Heart right ventricle (tissue), 16 donors: Measurements from ENCODE around the gene MUSK. TPM values are rescaled to one million over a fixed set of nuclear protein-coding genes. Genes with fewer than 3 reads are reported as not detected.

ENCODE experiments used
- ATAC-seq, 8 donors: fragments of 200-7000 bp; cut with Tn5 transposase; one replicate each; pipeline ENCODE4 v1.9.1; 2020; ENCODE audit warnings: mild to moderate bottlenecking in 8 of 8, moderate library complexity in 8 of 8, moderate number of reproducible peaks in 1 of 8
- DNase-seq, 2 donors: peaks; one replicate each; pipeline ENCODE4 v3.0.0-alpha.2; 2020
- H3K27ac ChIP-seq, 10 donors: fragments of 200-600 bp; sonication (generic) in 2 of 10; one replicate each; pipeline versions ENCODE4 v1.5.0 to v1.8.0; 2020 to 2022; ENCODE audit warnings: mild to moderate bottlenecking in 3 of 10
- H3K27me3 ChIP-seq, 7 donors: fragments of 200-600 bp; one replicate each; pipeline ENCODE4 v1.8.0; 2021 to 2022; ENCODE audit warnings: mild to moderate bottlenecking in 2 of 7
- H3K36me3 ChIP-seq, 9 donors: fragments of 200-600 bp; sonication (generic) in 1 of 9; one replicate each; pipeline versions ENCODE4 v1.5.0 to v1.8.0; 2020 to 2022; ENCODE audit warnings: mild to moderate bottlenecking in 2 of 9
- H3K4me1 ChIP-seq, 9 donors: fragments of 200-600 bp; sonication (generic) in 1 of 9; one replicate each; pipeline versions ENCODE4 v1.5.0 to v1.8.0; 2020 to 2022; ENCODE audit warnings: mild to moderate bottlenecking in 4 of 9
- H3K4me3 ChIP-seq, 10 donors: fragments of 200-600 bp; sonication (generic) in 2 of 10; one replicate each; pipeline versions ENCODE4 v1.5.0 to v1.8.0; 2020 to 2022; ENCODE audit warnings: mild to moderate bottlenecking in 7 of 10, moderate library complexity in 2 of 10
- H3K9me3 ChIP-seq, 11 donors: fragments of 200-600 bp in 10 of 11; sonication (generic) in 2 of 11; one replicate each; pipeline versions ENCODE4 v1.5.0 to v1.8.0; 2013 to 2022; ENCODE audit warnings: mild to moderate bottlenecking in 2 of 11, control low read depth in 1 of 11, moderate library complexity in 1 of 11
- WGBS, 2 donors: extraction: QIAGEN DNeasy Blood & Tissue Kit; methylation state at CpG; one replicate each; pipeline ENCODE4 v1.1.7; 2013; ENCODE audit warnings: inconsistent platforms in 1 of 2; 5-methylcytosine and 5-hydroxymethylcytosine counted together
- intact Hi-C, 10 donors: fragments of 100-400 bp; cut with DNase I; formaldehyde crosslinking; loops; one replicate each; pipeline versions ENCODE4 v1.11.1 to v1.14.2; 2022
- polyA plus RNA-seq, 2 donors: library from polyadenylated mRNA; stranded (reverse); fragments of 200-250 nt; gene quantifications; one replicate each; pipeline ENCODE4 v1.2.3, GENCODE V29; 2013
- total RNA-seq, 10 donors: library from RNA; stranded (reverse); fragmentation: NEBNext Ultra II Directional in 3 of 10; extraction: Animal tissue kit (Norgen Biotek cat#: 25700) in 3 of 10; gene quantifications; one replicate each; pipeline versions ENCODE4 v1.2.1 to v1.2.4, GENCODE V29; 2021 to 2023
- TF ChIP-seq, protein P1 (sequence below), 9 donors: fragments of 200-600 bp; sonication (generic) in 2 of 9; IDR thresholded peaks; one replicate each; pipeline versions ENCODE4 v1.5.0 to v1.8.0; 2021 to 2022; ENCODE audit warnings: antibody characterized with exemption in 9 of 9, mild to moderate bottlenecking in 5 of 9, moderate library complexity in 1 of 9
- donor health status: Arrhythmogenic right ventricular cardiomyopathy.
- donor health status: ischemic (EF 13 %, LVEDD 7.1; RV severe dilation, severe dysfunction).
- donor health status: healthy with polysubstance abuse.
- donor health status: DM: no; HTN: yes; CAD: no.
- donor health status: DM: no; HTN: no; CAD: no.
- donor health status: ischemic (EF 25% LVEDD 6.9; RV normal size, moderate dysfunction).
- donor health status: ischemic (EF 25% LVEDD 5.7; RV mildly dilated, moderate dysfunction).
- donor health status: healthy.
- donor health status: DM: yes; HTN: yes; CAD: no.
- donor health status: Ischemic cardiomyopathy.
- donor health status: ischemic (EF 35%, LVEDD 5.7; RV mildly dilated, moderate dysfunction).
- donor health status: nonischemic (EF 11% LVEDD 7.7; RV severe dilation, severe dysfunction).
- donor health status: DM: yes; HTN: yes; CAD: no.
- donor health status: PGD.
- donor health status: ischemic (EF 29% LVEDD 5.4; RV normal size, mild dysfunction).
- donor health status: nonischemic (EF 23%, LVEDD 6.1; RV moderate dilation, normal function).

MUSK gene
- total and polyA plus RNA-seq, 12 donors, result 0.04 to 2.2 (median 1.2) TPM

GRCh38 chr9:110797611-110798010 is 129.0 kb downstream of the MUSK start:
- H3K9me3 ChIP-seq, result no peaks in the 10 kb centered on the region
- TF ChIP-seq, protein P1, sequence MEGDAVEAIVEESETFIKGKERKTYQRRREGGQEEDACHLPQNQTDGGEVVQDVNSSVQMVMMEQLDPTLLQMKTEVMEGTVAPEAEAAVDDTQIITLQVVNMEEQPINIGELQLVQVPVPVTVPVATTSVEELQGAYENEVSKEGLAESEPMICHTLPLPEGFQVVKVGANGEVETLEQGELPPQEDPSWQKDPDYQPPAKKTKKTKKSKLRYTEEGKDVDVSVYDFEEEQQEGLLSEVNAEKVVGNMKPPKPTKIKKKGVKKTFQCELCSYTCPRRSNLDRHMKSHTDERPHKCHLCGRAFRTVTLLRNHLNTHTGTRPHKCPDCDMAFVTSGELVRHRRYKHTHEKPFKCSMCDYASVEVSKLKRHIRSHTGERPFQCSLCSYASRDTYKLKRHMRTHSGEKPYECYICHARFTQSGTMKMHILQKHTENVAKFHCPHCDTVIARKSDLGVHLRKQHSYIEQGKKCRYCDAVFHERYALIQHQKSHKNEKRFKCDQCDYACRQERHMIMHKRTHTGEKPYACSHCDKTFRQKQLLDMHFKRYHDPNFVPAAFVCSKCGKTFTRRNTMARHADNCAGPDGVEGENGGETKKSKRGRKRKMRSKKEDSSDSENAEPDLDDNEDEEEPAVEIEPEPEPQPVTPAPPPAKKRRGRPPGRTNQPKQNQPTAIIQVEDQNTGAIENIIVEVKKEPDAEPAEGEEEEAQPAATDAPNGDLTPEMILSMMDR (IDR thresholded peaks at IDR 0.05), result no peak
- no peak for DNase-seq
- no peaks in the 10 kb centered on the region for H3K27me3 ChIP-seq
- H3K27ac ChIP-seq, result no peak overlapping the region
- WGBS, 2 donors, result 60% methylated on average over 2 of the region's 2 CpGs
- intact Hi-C loops, result no loop called here
- ATAC-seq, result no peak
- H3K4me3 ChIP-seq, result no peak overlapping the region
- no peaks in the 10 kb centered on the region for H3K36me3 ChIP-seq
- peaks cover 0 to 13% (median 0%) of the 10 kb centered on the region in 9 donors for H3K4me1 ChIP-seq

- Histone ChIP-seq H3K27ac (no peak overlapping the region), H3K4me3 (no peak overlapping the region), H3K36me3 (no peaks in the 10 kb centered on the region), H3K4me1 (peaks cover 0 to 13% (median 0%) of the 10 kb centered on the region in 9 donors), H3K27me3 (no peaks in the 10 kb centered on the region), H3K9me3 (no peaks in the 10 kb centered on the region)
- 34 to 40% methylated on average over 2 of the region's 2 CpGs for WGBS, 2 donors
- TF ChIP-seq, protein P1 (IDR thresholded peaks at IDR 0.05), result no peak
- ATAC-seq (no peak), DNase-seq (no peak)
- intact Hi-C loops, result no loop called here
Measured at GRCh38 chr9:110799396-110799795, 130.8 kb downstream of the MUSK start.

GRCh38 chr9:110801426-110801825 is 132.8 kb downstream of the MUSK start:
- ATAC-seq, result no peak
- H3K4me3 ChIP-seq, result no peak overlapping the region

GRCh38 chr9:110802416-110803035 is 133.9 kb downstream of the MUSK start:
- Histone ChIP-seq H3K4me1 (peaks cover 0 to 13% (median 0%) of the 10 kb centered on the region in 9 donors), H3K36me3 (no peaks in the 10 kb centered on the region), H3K4me3 (no peak overlapping the region), H3K27ac (peak overlapping the region in 2 of 10 donors; percentile 11 to 24), H3K27me3 (no peaks in the 10 kb centered on the region), H3K9me3 (no peaks in the 10 kb centered on the region)
- no peak for DNase-seq
- intact Hi-C loops, result no loop called here
- peak in 6 of 8 donors; percentile 11 to 82 (median 44) for ATAC-seq
- TF ChIP-seq, protein P1 (IDR thresholded peaks at IDR 0.05), result no peak
- WGBS, 2 donors, result 59 to 61% methylated on average over 6 of the region's 6 CpGs

More at GRCh38 chr9:110801426-110801825, 132.8 kb downstream of the MUSK start:
- H3K27ac ChIP-seq, result no peak overlapping the region
- TF ChIP-seq, protein P1 (IDR thresholded peaks at IDR 0.05), result no peak
- 66 to 73% methylated on average over 1 of the region's 1 CpG for WGBS, 2 donors
- intact Hi-C loops, result no loop called here
- no peaks in the 10 kb centered on the region for H3K9me3 ChIP-seq
- H3K4me1 ChIP-seq, result peaks cover 0 to 13% (median 0%) of the 10 kb centered on the region in 9 donors
- no peak for DNase-seq
- no peaks in the 10 kb centered on the region for H3K27me3 ChIP-seq
- no peaks in the 10 kb centered on the region for H3K36me3 ChIP-seq
